Neuronal stem cell (in vitro differentiated cells): ENCODE results near the gene AURKB.

Experiments
- DNase-seq: peaks from one replicate; pipeline ENCODE4 v3.0.0-alpha.2; 2013; ENCODE audit warnings: low spot score
- H2AFZ ChIP-seq: one replicate; pipeline ENCODE4 v1.6.1; 2013; ENCODE audit warnings: mild to moderate bottlenecking, low read length, inconsistent platforms
- H2AK5ac ChIP-seq: 2 replicates; pipeline ENCODE4 v1.6.1; 2013; ENCODE audit warnings: low read depth, mild to moderate bottlenecking, inconsistent platforms, low read length, moderate library complexity, mixed read lengths
- H2BK120ac ChIP-seq: 2 replicates; pipeline ENCODE4 v1.6.1; 2013; ENCODE audit warnings: low read depth, mild to moderate bottlenecking, inconsistent platforms, low read length, moderate library complexity, mixed read lengths
- H2BK12ac ChIP-seq: one replicate; pipeline ENCODE4 v1.6.1; 2013; ENCODE audit warnings: low read length, inconsistent platforms
- H2BK15ac ChIP-seq: 2 replicates; pipeline ENCODE4 v1.6.1; 2013; ENCODE audit warnings: mild to moderate bottlenecking, low read length, inconsistent platforms, mixed read lengths
- H2BK5ac ChIP-seq: one replicate; pipeline ENCODE4 v1.6.1; 2013; ENCODE audit warnings: inconsistent platforms, mild to moderate bottlenecking, low read length, moderate library complexity
- H3K14ac ChIP-seq: one replicate; pipeline ENCODE4 v1.6.1; 2013; ENCODE audit warnings: low read length, inconsistent platforms
- H3K18ac ChIP-seq: 2 replicates; pipeline ENCODE4 v1.6.1; 2013; ENCODE audit warnings: low read length, inconsistent platforms
- H3K23ac ChIP-seq: 2 replicates; pipeline ENCODE4 v1.6.1; 2013; ENCODE audit warnings: low read depth, mild to moderate bottlenecking, mixed read lengths, low read length, inconsistent platforms; ENCODE audit not compliant: poor library complexity
- H3K27ac ChIP-seq: replicated peaks from 3 replicates; pipeline ENCODE4 v1.5.1; 2013; ENCODE audit warnings: low read length, inconsistent platforms
- H3K27me3 ChIP-seq, 3 experiments: 2 replicates each; pipeline ENCODE4 v1.6.1; 2013; ENCODE audit warnings: low read length in 3 of 3, mild to moderate bottlenecking in 2 of 3, inconsistent platforms in 1 of 3, low read depth in 1 of 3, mixed read lengths in 1 of 3, moderate library complexity in 1 of 3; ENCODE audit not compliant: control insufficient read depth in 3 of 3, insufficient read depth in 3 of 3
- H3K36me3 ChIP-seq, 2 donors: replicated peaks in 1 of 2; 2 replicates each; pipeline ENCODE4 v1.6.1; 2013; ENCODE audit warnings: low read length in 2 of 2; ENCODE audit not compliant: control insufficient read depth in 2 of 2, insufficient read depth in 2 of 2
- H3K4ac ChIP-seq: 2 replicates; pipeline ENCODE4 v1.6.1; 2013; ENCODE audit warnings: inconsistent platforms, mild to moderate bottlenecking, low read length, moderate library complexity
- H3K4me1 ChIP-seq, 2 donors: 1 replicate in 1 of 2; 2 replicates in 1 of 2; pipeline ENCODE4 v1.6.1; 2013; ENCODE audit warnings: low read length in 2 of 2, low read depth in 1 of 2; ENCODE audit not compliant: control insufficient read depth in 2 of 2, insufficient read depth in 1 of 2
- H3K4me2 ChIP-seq: one replicate; pipeline ENCODE4 v1.6.1; 2013; ENCODE audit warnings: mild to moderate bottlenecking, low read length, inconsistent platforms; ENCODE audit not compliant: insufficient read depth, poor library complexity, severe bottlenecking
- H3K4me3 ChIP-seq, 2 donors: 2 replicates each; pipeline ENCODE4 v1.5.1; 2013; ENCODE audit warnings: low read length in 2 of 2, mild to moderate bottlenecking in 2 of 2, inconsistent platforms in 1 of 2, moderate library complexity in 1 of 2
- H3K79me1 ChIP-seq: one replicate; pipeline ENCODE4 v1.6.1; 2013; ENCODE audit warnings: low read depth, mild to moderate bottlenecking, inconsistent platforms, low read length, moderate library complexity
- H3K9ac ChIP-seq: one replicate; pipeline ENCODE4 v1.6.1; 2013; ENCODE audit warnings: mild to moderate bottlenecking, low read depth, low read length, inconsistent platforms; ENCODE audit not compliant: poor library complexity
- H3K9me3 ChIP-seq, 2 donors: replicated peaks in 1 of 2; 2 replicates each; pipeline versions ENCODE3 to v1.6.1; 2013; ENCODE audit warnings: low read length in 2 of 2, mild to moderate bottlenecking in 2 of 2, inconsistent platforms in 1 of 2, low read depth in 1 of 2, mixed read lengths in 1 of 2, moderate library complexity in 1 of 2; ENCODE audit not compliant: control insufficient read depth in 2 of 2, insufficient read depth in 1 of 2
- H4K8ac ChIP-seq: one replicate; pipeline ENCODE4 v1.6.1; 2013; ENCODE audit warnings: low read depth, mild to moderate bottlenecking, inconsistent platforms, low read length, moderate library complexity
- H4K91ac ChIP-seq: one replicate; pipeline ENCODE4 v1.6.1; 2013; ENCODE audit warnings: low read length, low read depth, mild to moderate bottlenecking, inconsistent platforms; ENCODE audit not compliant: poor library complexity
- WGBS, 2 donors: extraction: QIAGEN DNeasy Blood & Tissue Kit; methylation state at CpG; one replicate each; pipeline ENCODE4 v1.1.7; 2013; ENCODE audit warnings: missing lambda C conversion rate in 2 of 2, mixed read lengths in 1 of 2; ENCODE audit not compliant: insufficient read length in 2 of 2, insufficient replicate concordance in 1 of 2; ENCODE audit errors: extremely low coverage in 2 of 2; 5-methylcytosine and 5-hydroxymethylcytosine counted together

AURKB gene

DNA sequence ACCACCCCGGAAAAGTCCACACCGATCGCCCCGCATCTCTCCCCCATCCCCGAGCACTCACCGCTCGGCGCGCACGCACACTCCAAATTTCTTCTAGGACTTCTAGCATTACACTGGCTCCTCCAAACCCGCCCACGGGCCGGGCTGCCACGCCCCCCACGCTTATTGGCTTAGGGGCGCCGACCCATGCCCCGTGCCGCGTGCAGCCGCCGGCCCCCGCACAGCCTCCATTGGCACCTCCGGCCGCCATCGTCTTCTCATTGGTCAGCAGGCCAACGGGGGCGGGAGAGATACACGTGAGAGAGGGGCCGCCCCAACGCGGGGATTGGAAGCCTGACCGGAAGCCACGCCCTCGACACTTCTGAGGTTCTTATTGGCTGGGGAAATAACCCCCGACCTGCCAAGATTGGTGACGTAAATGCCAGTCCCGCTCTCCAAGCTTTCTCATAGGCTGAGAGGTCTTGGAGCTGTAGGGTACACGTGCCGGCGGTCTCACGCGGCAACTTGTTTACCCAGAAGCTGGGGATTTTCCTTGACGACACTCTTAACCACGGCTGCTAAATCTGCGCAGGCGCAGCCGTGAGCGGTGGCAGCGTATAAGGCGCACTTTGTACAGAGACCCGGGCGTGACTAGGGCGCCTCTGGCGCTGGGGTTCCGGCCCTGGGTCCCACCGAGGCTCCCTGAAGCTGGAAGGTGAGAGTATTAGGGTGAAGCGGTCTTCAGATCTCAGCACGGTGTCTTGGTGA is 54.0 kb downstream of the AURKB start:
- H3K9ac ChIP-seq, result peak overlapping the region; percentile 85
- H3K18ac ChIP-seq, result no peak overlapping the region
- H2BK12ac ChIP-seq, result no peak overlapping the region
- H3K27me3 ChIP-seq, result no peaks in the 10 kb centered on the region
- peak overlapping the region; percentile 64 for H3K4me2 ChIP-seq
- peaks cover 30 to 42% of the 10 kb centered on the region in 2 donors for H3K4me1 ChIP-seq
- peak; percentile 100 for DNase-seq
- H4K8ac ChIP-seq, result no peak overlapping the region
- H3K79me1 ChIP-seq, result peaks cover 8% of the 10 kb centered on the region
- H4K91ac ChIP-seq, result no peak overlapping the region
- peak overlapping the region; percentile 54 to 86 for H3K4me3 ChIP-seq
- peak overlapping the region; percentile 42 for H2AFZ ChIP-seq
- H2BK15ac ChIP-seq, result no peak overlapping the region
- H3K36me3 ChIP-seq, result peaks cover 18 to 31% of the 10 kb centered on the region in 2 donors
- peak overlapping the region; percentile 78 for H3K27ac ChIP-seq
- WGBS, 2 donors, result no CpG with 5 or more reads among the region's 59 CpGs
- H3K14ac ChIP-seq, result no peak overlapping the region
- H3K9me3 ChIP-seq, result no peaks in the 10 kb centered on the region
- no peak overlapping the region for H2BK5ac ChIP-seq
- H3K23ac ChIP-seq, result no peak overlapping the region
- no peak overlapping the region for H3K4ac ChIP-seq
- no peak overlapping the region for H2BK120ac ChIP-seq
- H2AK5ac ChIP-seq, result no peak overlapping the region

DNA sequence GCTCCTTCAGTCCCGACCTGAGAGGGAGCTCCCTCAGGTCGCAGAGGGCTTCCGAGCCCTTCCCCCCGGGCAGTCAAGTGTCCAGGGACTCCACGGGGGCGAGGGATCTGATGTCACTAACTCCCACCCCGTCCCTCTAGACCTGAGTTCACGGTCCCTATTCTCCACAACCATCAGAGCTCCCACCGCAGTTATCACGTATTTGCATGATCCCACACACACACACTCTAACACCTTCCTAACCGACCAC is 54.5 kb downstream of the AURKB start:
- Histone ChIP-seq H3K9me3 (no peaks in the 10 kb centered on the region), H3K4me3 (peak overlapping the region; percentile 54 to 86), H3K18ac (no peak overlapping the region), H3K9ac (peak overlapping the region; percentile 85), H4K8ac (no peak overlapping the region), H3K79me1 (peaks cover 8% of the 10 kb centered on the region), H2BK120ac (no peak overlapping the region), H4K91ac (no peak overlapping the region), H3K4ac (no peak overlapping the region), H2BK5ac (no peak overlapping the region), H2BK12ac (no peak overlapping the region), H2AFZ (peak overlapping the region; percentile 17), H2AK5ac (no peak overlapping the region), H3K23ac (no peak overlapping the region), H3K4me1 (peaks cover 31 to 39% of the 10 kb centered on the region in 2 donors), H3K27ac (no peak overlapping the region), H2BK15ac (no peak overlapping the region), H3K27me3 (no peaks in the 10 kb centered on the region), H3K14ac (no peak overlapping the region), H3K36me3 (peaks cover 14 to 26% of the 10 kb centered on the region in 2 donors), H3K4me2 (peak overlapping the region; percentile 56)
- WGBS, 2 donors, result no CpG with 5 or more reads among the region's 11 CpGs
- DNase-seq, result no peak

DNA sequence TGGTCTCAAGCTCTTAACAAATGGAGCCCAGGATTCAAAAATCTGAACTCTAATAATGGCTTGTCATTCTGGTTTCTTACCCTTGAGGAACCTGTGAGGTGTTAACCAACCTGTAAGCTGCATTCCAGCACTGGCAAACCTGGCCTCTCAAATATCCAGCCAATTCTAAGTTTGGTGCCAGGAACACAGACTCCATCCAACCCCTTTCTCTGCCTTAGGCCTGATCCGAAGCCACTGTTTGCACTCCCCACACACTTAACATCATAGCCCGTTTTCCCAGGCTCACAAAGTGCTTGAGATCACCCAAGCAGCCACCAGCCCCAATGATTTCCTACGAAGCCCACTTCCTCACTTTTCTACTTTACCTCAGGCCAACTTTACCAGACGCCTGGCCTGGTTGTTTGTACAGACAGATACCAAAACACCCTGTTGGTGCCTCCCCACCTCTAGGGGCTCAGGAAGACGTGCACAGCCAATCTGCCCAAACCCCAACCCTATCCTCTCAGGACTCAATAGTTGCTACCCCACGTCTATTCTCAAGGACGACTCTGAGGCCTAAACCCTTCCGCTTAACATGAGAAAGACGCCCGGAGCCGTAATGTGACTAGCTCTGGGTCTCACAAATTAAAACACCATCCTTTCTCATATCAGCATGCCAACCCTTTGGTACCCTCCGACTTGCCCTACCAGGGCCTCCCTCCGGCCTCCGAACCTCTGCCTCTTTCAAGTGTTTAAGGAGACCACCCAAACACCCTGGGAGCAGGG is 55.0 kb downstream of the AURKB start:
- H3K4me1 ChIP-seq, result peaks cover 33 to 39% of the 10 kb centered on the region in 2 donors
- no CpG with 5 or more reads among the region's 14 CpGs for WGBS, 2 donors

More for the DNA sequence above, 55.0 kb downstream of the AURKB start:
- Histone ChIP-seq H3K4me3 (peak overlapping the region; percentile 54 to 86), H2BK120ac (no peak overlapping the region), H2AK5ac (no peak overlapping the region), H3K9ac (peak overlapping the region; percentile 85), H3K18ac (no peak overlapping the region), H3K79me1 (peaks cover 11% of the 10 kb centered on the region), H3K4me2 (peak overlapping the region; percentile 56), H2BK5ac (no peak overlapping the region), H2AFZ (peak overlapping the region; percentile 17), H4K91ac (no peak overlapping the region), H4K8ac (no peak overlapping the region), H3K27ac (no peak overlapping the region), H3K4ac (no peak overlapping the region), H2BK15ac (no peak overlapping the region), H3K36me3 (peaks cover 11 to 21% of the 10 kb centered on the region in 2 donors), H3K9me3 (no peaks in the 10 kb centered on the region), H3K23ac (no peak overlapping the region), H3K14ac (no peak overlapping the region), H2BK12ac (no peak overlapping the region), H3K27me3 (no peaks in the 10 kb centered on the region)
- DNase-seq, result no peak
